GM21737 (cell line): ENCODE results near the gene HNRNPC.
"Not testable (repeated sequence)": the region's sequence is repeated elsewhere in the genome, so short reads cannot be mapped to it uniquely, and the experiment has no call there.

Experiments
- ATAC-seq: cut with Tn5 transposase; IDR thresholded peaks from one replicate; pipeline ENCODE4 v1.9.1; 2021; ENCODE audit warnings: mild to moderate bottlenecking, moderate library complexity; ENCODE audit not compliant: unreplicated experiment

Gene HNRNPC

GRCh38 chr14:21248338-21248737 lies 20.9 kb downstream of the HNRNPC start:
- ATAC-seq = no peak

- no peak for ATAC-seq
These were observed 23.4 kb downstream of the HNRNPC start for GRCh38 chr14:21245813-21246212.

- no peak for ATAC-seq
These were observed 24.7 kb downstream of the HNRNPC start for GRCh38 chr14:21244544-21244943.

GRCh38 chr14:21241218-21241819 lies 27.9 kb downstream of the HNRNPC start:
- no peak for ATAC-seq

- no peak for ATAC-seq
These were observed 28.8 kb downstream of the HNRNPC start for GRCh38 chr14:21240417-21240816.

GRCh38 chr14:21238823-21239518 lies 30.3 kb downstream of the HNRNPC start:
- ATAC-seq = no peak

- ATAC-seq = no peak
These were observed 32.1 kb downstream of the HNRNPC start for GRCh38 chr14:21236948-21237797.

- no peak for ATAC-seq
These were observed 35.1 kb downstream of the HNRNPC start for GRCh38 chr14:21234112-21234511.

- no peak for ATAC-seq
These were observed 35.7 kb downstream of the HNRNPC start for GRCh38 chr14:21233457-21234076.

GRCh38 chr14:21231020-21231652 lies 38.1 kb downstream of the HNRNPC start:
- ATAC-seq = no peak

GRCh38 chr14:21229821-21230220 lies 39.4 kb downstream of the HNRNPC start:
- no peak for ATAC-seq

- no peak for ATAC-seq
These were observed 41.3 kb downstream of the HNRNPC start for GRCh38 chr14:21227981-21228380.

- ATAC-seq = no peak
These were observed 42.1 kb downstream of the HNRNPC start for GRCh38 chr14:21227150-21227549.

- ATAC-seq = no peak
These were observed 42.8 kb downstream of the HNRNPC start for GRCh38 chr14:21226467-21226866.

- ATAC-seq = not testable (repeated sequence)
These were observed 44.1 kb downstream of the HNRNPC start for GRCh38 chr14:21225164-21225563.

GRCh38 chr14:21220874-21221477 lies 48.3 kb downstream of the HNRNPC start:
- no peak for ATAC-seq

- no peak for ATAC-seq
These were observed 49.6 kb downstream of the HNRNPC start for GRCh38 chr14:21219561-21220111.

GRCh38 chr14:21219120-21219519 lies 50.1 kb downstream of the HNRNPC start:
- no peak for ATAC-seq

- no peak for ATAC-seq
These were observed 53.4 kb downstream of the HNRNPC start for GRCh38 chr14:21215879-21216251.
